HL-60 (cell line): ENCODE measurements around the gene PHC2.

Experiments
- DNase-seq, 2 experiments: peaks; one replicate each; pipeline ENCODE4 v3.0.0-alpha.2; 2010 to 2020; ENCODE audit warnings: low read depth in 1 of 2, low spot score in 1 of 2
- H3K27ac ChIP-seq: fragments of 250-450 bp; sonication (Bioruptor Pico); replicated peaks from 2 replicates; pipeline ENCODE4 v1.5.1; 2020; ENCODE audit warnings: mild to moderate bottlenecking, moderate library complexity
- H3K27me3 ChIP-seq: fragments of 250-450 bp; sonication (Bioruptor Pico); 2 replicates; pipeline ENCODE4 v1.5.1; 2021; ENCODE audit warnings: mild to moderate bottlenecking, moderate library complexity; ENCODE audit not compliant: insufficient read depth, poor library complexity, severe bottlenecking
- H3K4me3 ChIP-seq: replicated peaks from 2 replicates; pipeline ENCODE4 v1.5.1; 2011; ENCODE audit warnings: mild to moderate bottlenecking, control low read depth, low read length; ENCODE audit not compliant: insufficient read depth
- GABPA ChIP-seq: IDR thresholded peaks from 2 replicates; pipeline ENCODE4 v1.6.1; 2012; ENCODE audit warnings: low read depth
- POLR2AphosphoS5 ChIP-seq: IDR thresholded peaks from 2 replicates; pipeline ENCODE4 v1.6.1; 2012; ENCODE audit warnings: low read depth
- REST ChIP-seq: IDR thresholded peaks from 2 replicates; pipeline ENCODE4 v1.6.1; 2012; ENCODE audit warnings: low read depth; ENCODE audit not compliant: insufficient replicate concordance
- SPI1 ChIP-seq: IDR thresholded peaks from 2 replicates; pipeline ENCODE4 v1.6.1; 2012; ENCODE audit warnings: low read depth, mild to moderate bottlenecking, borderline replicate concordance
- TF ChIP-seq, protein P1 (sequence below): IDR thresholded peaks from one replicate; pipeline ENCODE4 v1.5.1; 2011; ENCODE audit warnings: low read length, control low read depth, inconsistent platforms; ENCODE audit not compliant: insufficient read depth

The PHC2 gene

DNA sequence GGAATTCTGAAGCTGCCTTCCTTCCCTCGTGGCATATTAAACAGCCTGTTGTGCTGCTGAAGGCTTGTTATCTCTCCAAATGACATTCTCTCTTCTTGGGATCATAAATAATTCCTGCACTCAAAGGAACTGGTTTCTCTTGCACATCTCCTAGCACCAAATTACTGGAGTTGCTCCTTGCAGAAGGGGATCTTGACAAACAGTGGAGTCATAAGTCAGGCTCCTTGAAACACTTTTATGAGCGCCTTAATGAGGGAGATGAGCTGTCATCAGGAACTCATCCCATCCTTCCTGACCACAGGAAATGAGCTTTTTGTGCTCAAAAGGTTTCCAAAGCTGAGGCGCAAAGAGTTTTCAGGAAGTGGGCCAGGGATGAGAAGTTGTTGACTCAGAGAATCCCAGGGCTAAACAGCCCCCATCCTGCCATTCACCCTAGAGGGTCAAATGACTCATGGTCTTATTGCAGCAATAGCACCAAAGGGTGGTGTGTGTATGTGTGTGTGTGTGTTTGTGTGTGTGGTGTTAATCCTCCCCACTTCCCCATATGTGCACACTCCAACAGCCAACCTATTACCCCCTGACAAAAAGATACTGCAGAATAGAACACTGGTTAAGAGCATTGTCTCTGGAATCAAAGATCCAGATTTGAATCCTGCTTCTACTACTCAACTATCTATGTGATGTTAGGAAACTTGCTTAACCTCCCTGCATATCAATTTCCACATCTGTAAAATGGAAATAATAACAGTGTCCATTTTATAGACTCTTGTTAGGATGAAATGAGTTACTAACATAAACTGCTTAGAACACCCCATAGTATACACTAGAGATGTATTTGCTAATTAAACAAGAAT, 2.8 kb upstream of the PHC2 start:
- Histone ChIP-seq H3K4me3 (no peak overlapping the region), H3K27me3 (no peaks in the 10 kb centered on the region), H3K27ac (0 out of 2 replicates have a peak overlapping the region, but pooled peaks have one; percentile 7)
- DNase-seq = peak; percentile 91 to 93
- TF ChIP-seq GABPA = peak; percentile 73
- peak; percentile 94 for TF ChIP-seq POLR2AphosphoS5
- peak; percentile 97 for TF ChIP-seq SPI1
- TF ChIP-seq REST = no peak

- peak; percentile 11 to 50 for DNase-seq
- H3K4me3 ChIP-seq = peak overlapping the region; percentile 70
- no peaks in the 10 kb centered on the region for H3K27me3 ChIP-seq
- no peak for TF ChIP-seq REST
- TF ChIP-seq GABPA = no peak
- H3K27ac ChIP-seq = 0 out of 2 replicates have a peak overlapping the region, but pooled peaks have one; percentile 16
Measured at GRCh38 chr1:33429856-33430691, 821 bp downstream of the PHC2 start.

- Histone ChIP-seq H3K27ac (no peak overlapping the region), H3K27me3 (no peaks in the 10 kb centered on the region), H3K4me3 (no peak overlapping the region)
- DNase-seq = no peak
- TF ChIP-seq, protein P1, sequence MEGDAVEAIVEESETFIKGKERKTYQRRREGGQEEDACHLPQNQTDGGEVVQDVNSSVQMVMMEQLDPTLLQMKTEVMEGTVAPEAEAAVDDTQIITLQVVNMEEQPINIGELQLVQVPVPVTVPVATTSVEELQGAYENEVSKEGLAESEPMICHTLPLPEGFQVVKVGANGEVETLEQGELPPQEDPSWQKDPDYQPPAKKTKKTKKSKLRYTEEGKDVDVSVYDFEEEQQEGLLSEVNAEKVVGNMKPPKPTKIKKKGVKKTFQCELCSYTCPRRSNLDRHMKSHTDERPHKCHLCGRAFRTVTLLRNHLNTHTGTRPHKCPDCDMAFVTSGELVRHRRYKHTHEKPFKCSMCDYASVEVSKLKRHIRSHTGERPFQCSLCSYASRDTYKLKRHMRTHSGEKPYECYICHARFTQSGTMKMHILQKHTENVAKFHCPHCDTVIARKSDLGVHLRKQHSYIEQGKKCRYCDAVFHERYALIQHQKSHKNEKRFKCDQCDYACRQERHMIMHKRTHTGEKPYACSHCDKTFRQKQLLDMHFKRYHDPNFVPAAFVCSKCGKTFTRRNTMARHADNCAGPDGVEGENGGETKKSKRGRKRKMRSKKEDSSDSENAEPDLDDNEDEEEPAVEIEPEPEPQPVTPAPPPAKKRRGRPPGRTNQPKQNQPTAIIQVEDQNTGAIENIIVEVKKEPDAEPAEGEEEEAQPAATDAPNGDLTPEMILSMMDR = no peak
- TF ChIP-seq GABPA (no peak), REST (no peak), POLR2AphosphoS5 (no peak), SPI1 (no peak)
Measured at GRCh38 chr1:33429332-33429731, 1.6 kb downstream of the PHC2 start.
